Activated CD4-positive, alpha-beta memory T cell treated with anti-CD3 and anti-CD28 coated beads, Interleukin-2, amount 10 ng/mL, durations not matched to agents 7 days and 5 days (primary cell): ENCODE data around the gene E2F2. TPM values are rescaled to one million over a fixed set of nuclear protein-coding genes. Genes with fewer than 3 reads are reported as not detected.

Source experiments
- CTCF ChIA-PET: fragments of 350-600 bp; sonication (Branson Sonifier 250); formaldehyde crosslinking; loops from one replicate; lab custom pipeline; 2021; ENCODE audit warnings: antibody characterized with exemption, inconsistent platforms; lab: Charles Lee
- POLR2A ChIA-PET: fragments of 350-600 bp; sonication (Branson Sonifier 250); formaldehyde crosslinking; loops from one replicate; lab custom pipeline; 2021; ENCODE audit warnings: antibody characterized with exemption; lab: Charles Lee
- DNase-seq: peaks from one replicate; pipeline ENCODE4 v3.0.0-alpha.2; 2020
- H3K27ac Mint-ChIP-seq: one replicate; pipeline ENCODE4 v1.8.0; 2021; ENCODE audit warnings: mild to moderate bottlenecking, mixed read lengths
- H3K27me3 Mint-ChIP-seq: one replicate; pipeline ENCODE4 v1.8.0; 2021; ENCODE audit warnings: mixed read lengths
- H3K36me3 Mint-ChIP-seq: one replicate; pipeline ENCODE4 v1.8.0; 2021; ENCODE audit warnings: low read depth, mixed read lengths
- H3K4me1 Mint-ChIP-seq: one replicate; pipeline ENCODE4 v1.8.0; 2021; ENCODE audit warnings: mixed read lengths
- H3K4me3 Mint-ChIP-seq: one replicate; pipeline ENCODE4 v1.8.0; 2021; ENCODE audit warnings: mild to moderate bottlenecking, mixed read lengths
- H3K9me3 Mint-ChIP-seq: one replicate; pipeline ENCODE4 v1.8.0; 2021; ENCODE audit warnings: mixed read lengths
- total RNA-seq, 2 experiments: library from RNA; stranded (reverse); gene quantifications; one replicate each; pipeline ENCODE4 v1.2.3, GENCODE V29; 2021

The E2F2 gene
- total RNA-seq, 2 experiments from 2014 or later: 93.4 to 98.9 TPM

- no peak overlapping the region for H3K4me3 Mint-ChIP-seq
Observed at GRCh38 chr1:23570001-23570691, 39.1 kb upstream of the E2F2 start.

GRCh38 chr1:23568608-23569383 is 37.8 kb upstream of the E2F2 start:
- Mint-ChIP-seq H3K4me3 (no peak overlapping the region), H3K9me3 (no peaks in the 10 kb centered on the region), H3K27me3 (peaks cover 62% of the 10 kb centered on the region), H3K36me3 (no peaks in the 10 kb centered on the region), H3K4me1 (peaks cover 6% of the 10 kb centered on the region), H3K27ac (no peak overlapping the region)
- ChIA-PET CTCF (no interaction called here), POLR2A (interaction anchor here (1.0 to 2.0 kb wide), 3 partner anchors 10 to 22 kb away, joined by 3 to 5 read pairs (median 3); no protein-coding TSS in a partner anchor)
- no peak for DNase-seq

More at GRCh38 chr1:23570001-23570691, 39.1 kb upstream of the E2F2 start:
- Mint-ChIP-seq H3K27ac (no peak overlapping the region), H3K27me3 (peaks cover 58% of the 10 kb centered on the region), H3K36me3 (no peaks in the 10 kb centered on the region), H3K4me1 (peaks cover 6% of the 10 kb centered on the region), H3K9me3 (no peaks in the 10 kb centered on the region)
- ChIA-PET CTCF (interaction anchor here (0.5 to 1.5 kb wide), 3 partner anchors 15 to 68 kb away, joined by 3 to 4 read pairs (median 3); no protein-coding TSS in a partner anchor), POLR2A (interaction anchor here (1.1 to 2.0 kb wide), 2 partner anchors 21 to 45 kb away, joined by 3 to 5 read pairs; no protein-coding TSS in a partner anchor)
- DNase-seq: no peak

DNA sequence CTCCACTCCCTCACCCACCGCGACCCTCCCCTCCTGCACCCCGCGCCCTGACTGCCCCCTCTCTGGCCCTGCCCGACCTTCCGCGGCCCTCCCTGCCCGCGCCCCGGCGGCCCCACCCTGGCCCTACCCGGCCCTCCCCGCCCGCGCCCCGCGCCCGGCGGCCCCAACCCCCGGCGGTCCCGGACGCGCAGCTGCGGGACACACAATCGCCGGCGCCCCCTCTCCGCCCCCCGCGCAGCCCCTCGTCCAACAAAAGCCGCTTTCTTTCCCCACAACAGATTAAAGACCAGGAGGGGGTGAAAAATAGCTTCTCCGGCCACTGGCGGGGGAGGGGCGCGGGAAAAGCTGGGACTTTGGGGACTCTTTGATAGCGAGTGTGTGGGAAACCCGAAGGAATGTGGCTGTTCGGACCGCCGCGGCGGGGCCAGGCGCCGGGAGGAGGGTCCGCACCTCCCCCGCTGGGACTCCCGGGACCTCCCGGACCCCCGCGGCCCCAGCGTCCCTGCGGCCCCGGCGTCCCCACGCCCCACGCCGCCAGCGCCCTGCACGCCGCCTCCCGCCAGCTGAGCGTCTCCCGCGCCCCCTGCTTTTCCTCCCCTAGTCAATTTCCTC is 37.1 kb upstream of the E2F2 start:
- ChIA-PET POLR2A (interaction anchor here (1.0 to 1.3 kb wide), 2 partner anchors 10 to 11 kb away, joined by 3 read pairs; no protein-coding TSS in a partner anchor), CTCF (interaction anchor here (0.5 to 1.3 kb wide), 3 partner anchors 9 to 466 kb away, joined by 3 to 4 read pairs (median 3); no protein-coding TSS in a partner anchor)
- no peak overlapping the region for H3K4me3 Mint-ChIP-seq
- H3K27ac Mint-ChIP-seq: no peak overlapping the region
- H3K36me3 Mint-ChIP-seq: no peaks in the 10 kb centered on the region
- peaks cover 8% of the 10 kb centered on the region for H3K4me1 Mint-ChIP-seq
- no peaks in the 10 kb centered on the region for H3K9me3 Mint-ChIP-seq
- H3K27me3 Mint-ChIP-seq: peaks cover 69% of the 10 kb centered on the region
- no peak for DNase-seq

DNA sequence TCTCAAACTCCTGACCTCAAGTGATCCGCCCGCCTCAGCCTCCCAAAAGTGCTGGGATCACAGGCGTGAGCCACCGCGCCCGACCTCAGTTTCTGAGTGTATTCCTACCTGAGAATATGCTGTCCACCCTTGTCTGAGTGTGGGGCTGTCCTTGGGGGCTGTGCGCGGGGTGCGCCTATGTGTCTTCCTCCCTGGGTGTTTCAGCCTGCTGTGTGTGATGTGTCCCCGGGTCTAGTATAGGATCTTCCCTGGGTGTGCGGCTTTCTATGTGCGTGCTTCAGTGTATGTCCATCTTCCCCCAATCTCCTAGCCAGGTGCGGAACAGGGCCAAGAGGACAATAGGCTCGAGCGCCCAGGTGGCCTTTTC is 36.6 kb upstream of the E2F2 start:
- no peaks in the 10 kb centered on the region for H3K9me3 Mint-ChIP-seq
- no peaks in the 10 kb centered on the region for H3K36me3 Mint-ChIP-seq
- CTCF ChIA-PET: interaction anchor here (0.5 to 1.3 kb wide), 3 partner anchors 9 to 465 kb away, joined by 3 to 4 read pairs (median 3); no protein-coding TSS in a partner anchor
- no peak overlapping the region for H3K27ac Mint-ChIP-seq
- peaks cover 8% of the 10 kb centered on the region for H3K4me1 Mint-ChIP-seq
- peaks cover 70% of the 10 kb centered on the region for H3K27me3 Mint-ChIP-seq
- POLR2A ChIA-PET: interaction anchor here (1.0 kb wide), 1 partner anchor 10 kb away, joined by 3 read pairs; no protein-coding TSS in a partner anchor
- DNase-seq: no peak
- no peak overlapping the region for H3K4me3 Mint-ChIP-seq

- no peaks in the 10 kb centered on the region for H3K36me3 Mint-ChIP-seq
- no peaks in the 10 kb centered on the region for H3K9me3 Mint-ChIP-seq
- H3K4me1 Mint-ChIP-seq: peaks cover 13% of the 10 kb centered on the region
- peaks cover 77% of the 10 kb centered on the region for H3K27me3 Mint-ChIP-seq
- H3K27ac Mint-ChIP-seq: no peak overlapping the region
- ChIA-PET CTCF (interaction anchor here (0.7 to 1.6 kb wide), 4 partner anchors 8 to 26 kb away, joined by 3 to 4 read pairs (median 3); no protein-coding TSS in a partner anchor), POLR2A (interaction anchor here (1.5 kb wide), 1 partner anchor 11 kb away, joined by 4 read pairs; no protein-coding TSS in a partner anchor)
- no peak overlapping the region for H3K4me3 Mint-ChIP-seq
- DNase-seq: no peak
Observed at GRCh38 chr1:23566304-23566703, 35.3 kb upstream of the E2F2 start.

GRCh38 chr1:23565776-23566175 is 34.7 kb upstream of the E2F2 start:
- Mint-ChIP-seq H3K4me1 (peaks cover 13% of the 10 kb centered on the region), H3K27me3 (peaks cover 80% of the 10 kb centered on the region), H3K4me3 (no peak overlapping the region), H3K27ac (no peak overlapping the region), H3K9me3 (no peaks in the 10 kb centered on the region), H3K36me3 (no peaks in the 10 kb centered on the region)
- CTCF ChIA-PET: interaction anchor here (0.7 to 1.7 kb wide), 5 partner anchors 11 to 69 kb away, joined by 3 to 8 read pairs (median 4); no protein-coding TSS in a partner anchor
- no peak for DNase-seq
- POLR2A ChIA-PET: interaction anchor here (1.5 kb wide), 1 partner anchor 10 kb away, joined by 4 read pairs; no protein-coding TSS in a partner anchor

DNA sequence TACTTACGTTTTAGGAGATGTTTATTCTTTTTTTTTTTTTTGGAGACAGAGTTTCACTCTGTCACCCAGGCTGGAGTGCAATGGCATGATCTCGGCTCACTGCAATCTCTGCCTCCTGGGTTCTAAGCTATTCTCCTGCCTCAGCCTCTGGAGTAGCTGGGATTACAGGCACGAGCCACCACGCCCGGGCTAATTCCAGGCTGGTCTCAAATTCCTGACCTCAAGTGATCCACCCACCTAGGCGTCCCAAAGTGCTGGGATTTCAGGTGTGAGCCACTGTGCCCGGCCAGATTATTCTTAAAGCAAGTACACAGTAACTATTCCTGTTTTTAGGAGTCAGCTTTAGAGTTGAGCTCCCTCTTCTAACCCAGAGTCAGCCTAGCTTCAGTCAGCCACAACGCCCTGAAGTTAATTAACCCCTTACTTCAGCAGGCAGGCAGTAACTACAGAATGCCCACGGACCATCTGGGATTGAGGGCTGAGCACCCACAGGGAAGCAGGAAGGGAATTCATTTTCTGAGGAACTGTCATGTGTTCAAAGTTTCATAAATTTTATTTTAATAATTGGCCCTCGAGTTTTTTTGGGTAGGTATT is 33.6 kb upstream of the E2F2 start:
- H3K9me3 Mint-ChIP-seq: no peaks in the 10 kb centered on the region
- CTCF ChIA-PET: interaction anchor here (1.0 to 1.7 kb wide), 3 partner anchors 19 to 73 kb away, joined by 5 to 8 read pairs (median 6); no protein-coding TSS in a partner anchor
- DNase-seq: no peak
- peaks cover 76% of the 10 kb centered on the region for H3K27me3 Mint-ChIP-seq
- peaks cover 22% of the 10 kb centered on the region for H3K4me1 Mint-ChIP-seq
- H3K36me3 Mint-ChIP-seq: no peaks in the 10 kb centered on the region
- no peak overlapping the region for H3K4me3 Mint-ChIP-seq
- POLR2A ChIA-PET: interaction anchor here (1.7 kb wide), 1 partner anchor 10 kb away, joined by 4 read pairs; no protein-coding TSS in a partner anchor
- H3K27ac Mint-ChIP-seq: no peak overlapping the region

DNA sequence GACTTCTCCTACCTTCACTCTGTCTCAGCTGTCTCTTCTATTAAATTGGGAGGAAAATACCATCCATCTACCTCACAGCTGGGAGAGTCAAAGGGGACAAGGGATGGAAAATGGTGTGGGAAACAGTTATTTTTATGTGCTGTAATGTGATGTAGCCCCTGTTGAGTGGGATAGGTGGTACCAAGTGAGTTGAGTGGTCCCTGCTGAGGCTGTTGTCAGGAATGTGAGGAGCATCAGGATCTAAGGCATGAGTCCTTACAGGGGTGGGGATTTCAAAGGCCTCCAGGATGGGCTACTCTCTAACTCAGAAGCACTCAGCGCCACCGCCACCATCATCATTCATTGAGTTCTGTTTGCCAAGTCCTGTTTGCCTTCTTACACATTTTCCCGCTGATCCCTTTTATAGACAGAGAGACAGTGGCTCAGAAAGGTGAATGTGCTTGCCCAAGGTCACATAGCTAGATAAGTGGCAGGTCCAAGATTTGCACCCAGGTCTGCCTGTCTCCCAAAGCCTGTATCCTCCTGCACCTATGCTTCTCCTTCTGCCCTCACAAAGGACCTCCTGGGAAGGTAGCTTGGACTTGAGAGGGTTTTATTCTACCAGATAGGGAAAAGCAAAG is 32.8 kb upstream of the E2F2 start:
- Mint-ChIP-seq H3K4me3 (no peak overlapping the region), H3K4me1 (peaks cover 26% of the 10 kb centered on the region), H3K27ac (no peak overlapping the region), H3K27me3 (peaks cover 70% of the 10 kb centered on the region), H3K9me3 (no peaks in the 10 kb centered on the region), H3K36me3 (no peaks in the 10 kb centered on the region)
- no peak for DNase-seq
- CTCF ChIA-PET: interaction anchor here (0.6 to 1.7 kb wide), 3 partner anchors 20 to 74 kb away, joined by 3 to 8 read pairs (median 5); no protein-coding TSS in a partner anchor
- POLR2A ChIA-PET: interaction anchor here (1.7 kb wide), 1 partner anchor 9 kb away, joined by 4 read pairs; no protein-coding TSS in a partner anchor

GRCh38 chr1:23563003-23563402 is 32.0 kb upstream of the E2F2 start:
- no peak overlapping the region for H3K4me3 Mint-ChIP-seq
- no peaks in the 10 kb centered on the region for H3K9me3 Mint-ChIP-seq
- peaks cover 2% of the 10 kb centered on the region for H3K36me3 Mint-ChIP-seq
- DNase-seq: no peak
- peaks cover 29% of the 10 kb centered on the region for H3K4me1 Mint-ChIP-seq
- no peak overlapping the region for H3K27ac Mint-ChIP-seq
- peaks cover 65% of the 10 kb centered on the region for H3K27me3 Mint-ChIP-seq
- CTCF ChIA-PET: interaction anchor here (0.6 to 1.0 kb wide), 2 partner anchors 21 to 74 kb away, joined by 3 read pairs; no protein-coding TSS in a partner anchor
- POLR2A ChIA-PET: interaction anchor here (1.7 kb wide), 1 partner anchor 8 kb away, joined by 4 read pairs; no protein-coding TSS in a partner anchor

DNA sequence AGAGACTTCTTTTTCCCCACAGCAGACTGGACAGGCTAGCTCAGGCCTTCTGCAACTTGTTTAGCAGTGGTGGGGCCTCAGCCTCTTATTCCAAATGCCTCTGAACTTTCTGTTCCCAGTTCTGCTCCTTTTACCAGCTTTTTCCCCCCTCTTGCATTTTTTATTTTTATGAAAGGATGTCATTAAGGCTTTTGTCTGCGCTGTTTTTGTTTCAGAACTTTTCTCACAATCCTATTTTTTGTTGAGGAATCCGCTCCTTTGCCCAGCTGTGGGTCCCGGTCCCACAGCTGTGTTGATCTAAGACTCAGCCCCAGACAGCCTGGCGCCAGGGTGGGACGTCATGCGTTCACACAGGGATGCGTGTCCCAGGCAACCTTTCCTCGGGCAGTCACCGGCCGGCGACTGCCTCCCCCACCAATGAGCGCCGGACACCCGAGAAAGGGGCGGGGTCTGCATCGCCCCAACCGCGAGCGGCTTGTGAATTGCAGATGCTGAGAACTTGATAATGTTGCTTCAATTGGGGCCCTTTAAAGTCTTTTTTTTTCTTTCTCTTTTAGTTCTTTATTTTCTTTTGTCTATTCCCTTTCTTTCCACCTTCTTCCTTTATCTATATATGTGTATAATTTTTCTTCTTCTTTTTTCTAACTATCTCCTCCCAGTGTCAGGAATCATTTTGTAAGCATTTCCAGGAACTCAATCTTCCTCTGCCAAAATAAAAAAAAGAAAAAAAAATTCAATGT is 31.3 kb upstream of the E2F2 start:
- DNase-seq: no peak
- ChIA-PET CTCF (interaction anchor here (1.0 kb wide), 1 partner anchor 75 kb away, joined by 3 read pairs; no protein-coding TSS in a partner anchor), POLR2A (no interaction called here)
- no peak overlapping the region for H3K27ac Mint-ChIP-seq
- H3K9me3 Mint-ChIP-seq: no peaks in the 10 kb centered on the region
- H3K4me1 Mint-ChIP-seq: peaks cover 36% of the 10 kb centered on the region
- peaks cover 63% of the 10 kb centered on the region for H3K27me3 Mint-ChIP-seq
- H3K4me3 Mint-ChIP-seq: no peak overlapping the region
- H3K36me3 Mint-ChIP-seq: peaks cover 6% of the 10 kb centered on the region

DNA sequence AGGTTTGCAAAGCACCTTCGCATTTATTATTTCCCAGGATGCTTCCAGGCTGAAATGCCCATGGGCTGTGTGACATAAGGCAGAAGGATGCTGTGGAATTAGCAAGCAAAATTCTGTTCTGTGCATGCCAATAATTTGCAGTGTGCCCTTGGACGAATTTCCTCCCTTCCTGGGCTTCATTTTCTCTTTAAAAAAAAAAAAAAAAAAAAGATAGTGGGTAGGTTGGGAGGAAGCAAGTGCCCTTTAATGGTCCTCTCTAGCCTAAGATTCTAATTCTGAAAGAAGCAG is 30.7 kb upstream of the E2F2 start:
- ChIA-PET POLR2A (no interaction called here), CTCF (interaction anchor here (0.6 kb wide), 1 partner anchor 25 kb away, joined by 4 read pairs; no protein-coding TSS in a partner anchor)
- H3K4me1 Mint-ChIP-seq: peaks cover 40% of the 10 kb centered on the region

More for the DNA sequence above, 30.7 kb upstream of the E2F2 start:
- peaks cover 6% of the 10 kb centered on the region for H3K36me3 Mint-ChIP-seq
- no peak overlapping the region for H3K27ac Mint-ChIP-seq
- H3K4me3 Mint-ChIP-seq: no peak overlapping the region
- no peak for DNase-seq
- H3K9me3 Mint-ChIP-seq: no peaks in the 10 kb centered on the region
- H3K27me3 Mint-ChIP-seq: peaks cover 61% of the 10 kb centered on the region
